Mesodermal cell (in vitro differentiated cells): ENCODE measurements around the gene MAP4K4.

ENCODE experiments used
- H3K27ac ChIP-seq: 2 replicates; pipeline ENCODE4 v1.7.0; 2013; ENCODE audit warnings: mild to moderate bottlenecking, low read depth, low read length, moderate library complexity; ENCODE audit not compliant: severe bottlenecking
- H3K36me3 ChIP-seq: 2 replicates; pipeline ENCODE4 v1.7.1; 2013; ENCODE audit warnings: mild to moderate bottlenecking, low read length, moderate library complexity; ENCODE audit not compliant: control insufficient read depth, insufficient read depth
- H3K4me1 ChIP-seq: one replicate; pipeline ENCODE4 v1.7.1; 2013; ENCODE audit warnings: mild to moderate bottlenecking, low read length; ENCODE audit not compliant: insufficient read depth, control insufficient read depth, poor library complexity, severe bottlenecking
- H3K4me3 ChIP-seq: 2 replicates; pipeline ENCODE4 v1.7.0; 2013; ENCODE audit warnings: low read length, control low read depth, mild to moderate bottlenecking; ENCODE audit not compliant: insufficient read depth, poor library complexity, severe bottlenecking; ENCODE audit errors: extremely low read depth
- H3K9me3 ChIP-seq: 2 replicates; pipeline ENCODE4 v1.7.1; 2013; ENCODE audit warnings: mild to moderate bottlenecking, low read length, moderate library complexity; ENCODE audit not compliant: control insufficient read depth
- whole genome bisulfite sequencing, 2 experiments: methylation state at CpG; one replicate each; pipeline ENCODE4 v1.1.5; 2013; ENCODE audit warnings: missing lambda C conversion rate in 2 of 2; ENCODE audit not compliant: insufficient coverage in 2 of 2; 5-methylcytosine and 5-hydroxymethylcytosine counted together

Gene MAP4K4

GRCh38 chr2:101779190-101779589, 81.7 kb downstream of the MAP4K4 start:
- Histone ChIP-seq H3K36me3 (peaks cover 3% of the 10 kb centered on the region), H3K27ac (no peak overlapping the region), H3K4me3 (no peak overlapping the region), H3K4me1 (peaks cover 32% of the 10 kb centered on the region), H3K9me3 (no peaks in the 10 kb centered on the region)
- 100% methylated on average over 1 of the region's 1 CpG; no CpG with 5 or more reads in 1 of the 2 experiments for WGBS, 2 experiments

DNA sequence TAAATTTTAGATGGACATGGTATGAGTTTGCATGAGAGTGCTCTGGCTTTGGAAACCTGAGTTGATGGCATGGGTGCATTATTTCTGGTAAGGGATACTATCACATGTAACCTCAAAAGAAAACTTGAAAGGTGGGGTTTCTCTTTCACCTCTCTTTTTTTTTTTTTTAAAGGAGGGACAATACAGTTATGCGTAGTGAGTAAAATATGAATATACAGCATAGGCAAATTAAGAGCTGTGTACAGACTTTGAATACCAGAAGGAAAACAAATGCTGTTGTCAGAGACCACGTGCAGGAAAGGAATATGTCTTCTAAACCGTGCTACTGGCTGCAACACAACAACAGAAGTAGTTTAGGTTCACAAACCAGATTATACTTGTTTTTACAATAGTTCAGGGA, 82.1 kb downstream of the MAP4K4 start:
- no peak overlapping the region for H3K4me3 ChIP-seq
- H3K4me1 ChIP-seq: peaks cover 30% of the 10 kb centered on the region
- H3K27ac ChIP-seq: no peak overlapping the region
- no peaks in the 10 kb centered on the region for H3K9me3 ChIP-seq
- H3K36me3 ChIP-seq: peaks cover 3% of the 10 kb centered on the region
- 86 to 94% methylated on average over 1 to 2 of the region's 3 CpGs for WGBS, 2 experiments

DNA sequence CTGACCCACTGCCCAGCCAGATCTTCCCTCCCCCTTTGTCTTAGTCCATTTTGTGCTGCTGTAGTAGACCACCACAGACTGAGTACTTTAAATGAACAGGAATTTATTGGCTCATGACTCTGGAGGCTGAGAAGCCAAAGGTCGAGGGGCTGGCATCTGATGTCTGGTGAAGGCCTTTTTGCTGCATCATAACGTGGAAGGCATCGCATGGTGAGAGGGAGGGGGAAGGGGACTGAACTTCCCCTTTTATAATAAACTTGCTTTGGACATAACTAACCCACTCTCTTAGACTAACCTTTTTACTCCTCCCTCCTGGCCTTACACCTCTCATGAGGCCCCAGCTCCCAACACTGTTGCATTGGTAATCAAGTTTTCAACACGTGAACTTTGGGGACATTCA, 83.8 kb downstream of the MAP4K4 start:
- no peak overlapping the region for H3K4me3 ChIP-seq
- H3K4me1 ChIP-seq: peaks cover 21% of the 10 kb centered on the region
- peaks cover 3% of the 10 kb centered on the region for H3K36me3 ChIP-seq
- H3K9me3 ChIP-seq: no peaks in the 10 kb centered on the region
- 100% methylated on average over 1 to 2 of the region's 4 CpGs for WGBS, 2 experiments
- peak overlapping the region; percentile 41 for H3K27ac ChIP-seq

- Histone ChIP-seq H3K36me3 (peaks cover 3% of the 10 kb centered on the region), H3K27ac (peak overlapping the region; percentile 41), H3K4me3 (no peak overlapping the region), H3K9me3 (no peaks in the 10 kb centered on the region), H3K4me1 (peaks cover 21% of the 10 kb centered on the region)
- 89 to 90% methylated on average over 2 to 3 of the region's 6 CpGs for WGBS, 2 experiments
Measured at GRCh38 chr2:101781791-101782426, 84.4 kb downstream of the MAP4K4 start.

DNA sequence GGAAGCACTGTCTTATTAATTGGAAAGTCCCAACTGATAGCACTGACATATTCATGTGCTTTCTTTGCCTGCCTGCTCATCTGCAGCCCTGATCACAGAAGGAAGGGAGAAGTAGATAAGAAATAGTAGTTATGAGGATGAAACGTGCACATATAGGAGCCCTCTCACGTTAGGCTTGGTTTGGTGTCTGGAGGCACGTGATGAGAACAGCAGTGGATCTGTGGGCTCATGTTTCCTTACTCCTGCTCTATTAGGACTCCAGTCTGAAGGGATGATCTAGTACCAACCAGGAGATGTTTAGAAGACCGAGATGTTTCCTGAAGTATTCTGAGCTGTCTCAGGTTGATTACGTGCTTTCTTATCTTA, 84.9 kb downstream of the MAP4K4 start:
- H3K27ac ChIP-seq: no peak overlapping the region
- no peak overlapping the region for H3K4me3 ChIP-seq
- no peaks in the 10 kb centered on the region for H3K9me3 ChIP-seq
- peaks cover 21% of the 10 kb centered on the region for H3K4me1 ChIP-seq
- 98% methylated on average over 5 of the region's 5 CpGs for WGBS, 2 experiments
- peaks cover 3% of the 10 kb centered on the region for H3K36me3 ChIP-seq

GRCh38 chr2:101787097-101787496, 89.6 kb downstream of the MAP4K4 start:
- Histone ChIP-seq H3K4me1 (no peaks in the 10 kb centered on the region), H3K36me3 (peaks cover 20% of the 10 kb centered on the region), H3K9me3 (no peaks in the 10 kb centered on the region), H3K4me3 (no peak overlapping the region), H3K27ac (no peak overlapping the region)
- no CpG with 5 or more reads among the region's 3 CpGs for WGBS, 2 experiments

DNA sequence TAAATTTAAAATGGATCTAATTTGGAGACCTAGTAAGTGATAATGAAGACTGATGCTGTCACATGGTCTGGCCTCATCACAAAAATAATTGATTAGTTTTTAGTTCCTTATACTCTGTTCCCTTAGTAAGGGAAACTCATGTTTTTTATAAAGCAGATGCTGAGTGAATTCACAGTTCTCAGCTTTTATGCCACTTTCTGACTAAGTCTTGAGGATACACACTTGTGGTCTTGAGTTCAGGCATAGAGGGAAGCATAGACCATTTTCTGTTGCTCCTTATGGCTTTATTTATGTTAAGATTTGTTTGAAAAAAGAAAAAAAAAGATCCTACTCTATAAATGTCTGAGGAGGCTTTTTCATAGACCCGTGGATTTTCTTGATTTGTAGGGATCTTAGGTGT, 91.1 kb downstream of the MAP4K4 start:
- Histone ChIP-seq H3K27ac (no peak overlapping the region), H3K36me3 (peaks cover 22% of the 10 kb centered on the region), H3K9me3 (no peaks in the 10 kb centered on the region), H3K4me1 (no peaks in the 10 kb centered on the region), H3K4me3 (no peak overlapping the region)
- WGBS, 2 experiments: no CpG with 5 or more reads among the region's 1 CpG

GRCh38 chr2:101788995-101789970, 91.8 kb downstream of the MAP4K4 start:
- no peak overlapping the region for H3K27ac ChIP-seq
- no peak overlapping the region for H3K4me3 ChIP-seq
- H3K9me3 ChIP-seq: no peaks in the 10 kb centered on the region
- no peaks in the 10 kb centered on the region for H3K4me1 ChIP-seq
- WGBS, 2 experiments: 88 to 100% methylated on average over 2 of the region's 4 CpGs
- peaks cover 25% of the 10 kb centered on the region for H3K36me3 ChIP-seq

DNA sequence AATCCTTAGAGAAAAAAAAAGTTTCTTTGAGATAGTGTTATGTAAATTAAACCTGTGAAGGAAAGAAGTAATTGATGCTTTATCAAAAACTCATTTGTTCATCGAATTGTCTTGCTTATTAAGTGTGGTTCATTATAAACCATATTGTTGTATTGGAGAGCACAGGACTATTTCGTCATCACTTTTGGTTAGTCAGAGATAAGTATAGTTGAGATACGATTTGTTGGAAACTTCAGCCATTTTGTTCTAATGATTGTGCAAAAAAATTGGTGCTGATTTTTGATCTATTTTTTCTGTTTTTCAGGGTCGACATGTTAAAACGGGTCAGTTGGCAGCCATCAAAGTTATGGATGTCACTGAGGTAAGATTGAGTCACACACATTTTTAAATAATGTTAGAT, 92.9 kb downstream of the MAP4K4 start:
- no peaks in the 10 kb centered on the region for H3K9me3 ChIP-seq
- WGBS, 2 experiments: 100% methylated on average over 1 to 3 of the region's 5 CpGs
- no peak overlapping the region for H3K4me3 ChIP-seq
- no peak overlapping the region for H3K27ac ChIP-seq
- H3K4me1 ChIP-seq: no peaks in the 10 kb centered on the region
- H3K36me3 ChIP-seq: peaks cover 28% of the 10 kb centered on the region

DNA sequence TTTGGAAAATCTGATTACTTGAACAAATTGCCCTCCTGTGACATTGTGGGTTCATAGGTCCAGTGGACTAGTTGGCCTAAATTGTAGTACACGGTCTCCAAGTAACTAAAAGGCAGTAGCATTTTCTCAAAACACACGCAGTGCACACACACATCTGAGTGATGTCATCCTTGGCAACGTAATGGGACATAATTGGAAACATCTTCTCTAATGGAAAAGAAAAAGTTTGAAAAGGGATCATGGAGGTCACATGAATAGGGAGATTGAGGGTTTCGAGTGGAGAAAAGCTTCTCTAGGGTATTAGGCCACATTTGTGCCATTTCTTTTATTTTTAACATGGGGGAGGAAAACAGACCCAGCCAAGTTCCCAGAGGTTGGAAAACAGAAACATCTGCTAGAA, 93.3 kb downstream of the MAP4K4 start:
- 93 to 97% methylated on average over 3 of the region's 4 CpGs for WGBS, 2 experiments

GRCh38 chr2:101792208-101792607, 94.7 kb downstream of the MAP4K4 start:
- no peak overlapping the region for H3K4me3 ChIP-seq
- peaks cover 28% of the 10 kb centered on the region for H3K36me3 ChIP-seq
- no peak overlapping the region for H3K27ac ChIP-seq
- peaks cover 6% of the 10 kb centered on the region for H3K4me1 ChIP-seq
- no peaks in the 10 kb centered on the region for H3K9me3 ChIP-seq
- WGBS, 2 experiments: 100% methylated on average over 2 of the region's 5 CpGs; no CpG with 5 or more reads in 1 of the 2 experiments

More for the DNA sequence above, 93.3 kb downstream of the MAP4K4 start:
- no peaks in the 10 kb centered on the region for H3K4me1 ChIP-seq
- no peaks in the 10 kb centered on the region for H3K9me3 ChIP-seq
- no peak overlapping the region for H3K27ac ChIP-seq
- H3K36me3 ChIP-seq: peaks cover 28% of the 10 kb centered on the region
- no peak overlapping the region for H3K4me3 ChIP-seq
